PC-9 (cell line): ENCODE results near the gene DYNC2LI1. TPM values are rescaled to one million over a fixed set of nuclear protein-coding genes. Genes with fewer than 3 reads are reported as not detected.

Experiments
- BruUV-seq: library from RNA; stranded (reverse); fragments of 400-500 nt; replicated peaks from 2 replicates; lab custom pipeline; 2021; lab: Mats Ljungman, UMichigan
- CTCF ChIA-PET: fragments of 300-600 bp; sonication (Branson Sonifier 250); formaldehyde crosslinking; loops from one replicate; lab custom pipeline; 2022; ENCODE audit warnings: antibody characterized with exemption; lab: Charles Lee
- POLR2A ChIA-PET: fragments of 300-600 bp; sonication (Branson Sonifier 250); formaldehyde crosslinking; loops from one replicate; lab custom pipeline; 2022; ENCODE audit warnings: antibody characterized with exemption; ENCODE audit not compliant: unreplicated experiment; lab: Charles Lee
- DNase-seq, 2 experiments: peaks; one replicate each; pipeline versions ENCODE4 v3.0.0 to v3.0.0-alpha.2; 2015 to 2022; ENCODE audit warnings: mixed read lengths in 1 of 2
- H2AFZ ChIP-seq: fragments of 200-600 bp; sonication (generic); 2 replicates; pipeline ENCODE4 v1.8.1; 2017; ENCODE audit warnings: antibody characterized with exemption
- H3F3A ChIP-seq: fragments of 200-600 bp; sonication (generic); 2 replicates; pipeline ENCODE4 v1.8.1; 2017; ENCODE audit warnings: antibody characterized with exemption, mild to moderate bottlenecking, low read depth; ENCODE audit not compliant: insufficient read depth
- H3K27ac ChIP-seq: fragments of 200-600 bp; sonication (generic); 2 replicates; pipeline ENCODE4 v1.6.1; 2016; ENCODE audit warnings: mixed run types
- H3K27me3 ChIP-seq: fragments of 200-600 bp; sonication (generic); 2 replicates; pipeline ENCODE4 v1.6.1; 2016; ENCODE audit warnings: low read depth, mixed run types; ENCODE audit not compliant: insufficient read depth
- H3K36me3 ChIP-seq: fragments of 200-600 bp; sonication (generic); 2 replicates; pipeline ENCODE4 v1.6.1; 2016; ENCODE audit warnings: low read depth, mixed run types
- H3K4me1 ChIP-seq: fragments of 200-600 bp; sonication (generic); replicated peaks from 2 replicates; pipeline ENCODE4 v1.6.1; 2016; ENCODE audit warnings: mixed run types; ENCODE audit not compliant: insufficient read depth
- H3K4me2 ChIP-seq: fragments of 200-600 bp; sonication (generic); 2 replicates; pipeline ENCODE4 v1.6.1; 2017; ENCODE audit warnings: mixed run types
- H3K4me3 ChIP-seq: fragments of 200-600 bp; sonication (generic); 2 replicates; pipeline ENCODE4 v1.6.1; 2016; ENCODE audit warnings: mixed run types
- H3K79me2 ChIP-seq: fragments of 200-600 bp; sonication (generic); 2 replicates; pipeline ENCODE4 v1.6.1; 2017; ENCODE audit warnings: low read depth, mixed run types
- H3K9me2 ChIP-seq: fragments of 200-600 bp; sonication (generic); 2 replicates; pipeline ENCODE4 v1.8.1; 2017; ENCODE audit warnings: mild to moderate bottlenecking; ENCODE audit not compliant: insufficient read depth
- H3K9me3 ChIP-seq: fragments of 200-600 bp; sonication (generic); 2 replicates; pipeline ENCODE4 v1.8.1; 2016; ENCODE audit warnings: low read depth; ENCODE audit not compliant: insufficient read depth
- H4K20me1 ChIP-seq: fragments of 200-600 bp; sonication (generic); 2 replicates; pipeline ENCODE4 v1.8.1; 2017; ENCODE audit not compliant: insufficient read depth
- EZH2 ChIP-seq: fragments of 200-600 bp; sonication (generic); IDR thresholded peaks from 2 replicates; pipeline ENCODE4 v1.8.0; 2017; ENCODE audit warnings: antibody characterized with exemption, low read depth
- intact Hi-C: fragments of 100-400 bp; cut with micrococcal nuclease; formaldehyde crosslinking; loops from one replicate; pipeline ENCODE4 v1.10.0; 2022; ENCODE audit not compliant: unreplicated experiment
- total RNA-seq: library from RNA; stranded (reverse); gene quantifications from 2 replicates; pipeline ENCODE4 v1.2.3, GENCODE V29; 2021
- TF ChIP-seq, protein P1 (sequence below): fragments of 200-600 bp; sonication (generic); conservative IDR thresholded peaks from 2 replicates; pipeline ENCODE4 v1.6.1; 2017; ENCODE audit warnings: mixed run types, antibody characterized with exemption, mild to moderate bottlenecking, moderate library complexity

The DYNC2LI1 gene
- total RNA-seq, 1 experiment from 2014 or later = 27.1 TPM

DNA sequence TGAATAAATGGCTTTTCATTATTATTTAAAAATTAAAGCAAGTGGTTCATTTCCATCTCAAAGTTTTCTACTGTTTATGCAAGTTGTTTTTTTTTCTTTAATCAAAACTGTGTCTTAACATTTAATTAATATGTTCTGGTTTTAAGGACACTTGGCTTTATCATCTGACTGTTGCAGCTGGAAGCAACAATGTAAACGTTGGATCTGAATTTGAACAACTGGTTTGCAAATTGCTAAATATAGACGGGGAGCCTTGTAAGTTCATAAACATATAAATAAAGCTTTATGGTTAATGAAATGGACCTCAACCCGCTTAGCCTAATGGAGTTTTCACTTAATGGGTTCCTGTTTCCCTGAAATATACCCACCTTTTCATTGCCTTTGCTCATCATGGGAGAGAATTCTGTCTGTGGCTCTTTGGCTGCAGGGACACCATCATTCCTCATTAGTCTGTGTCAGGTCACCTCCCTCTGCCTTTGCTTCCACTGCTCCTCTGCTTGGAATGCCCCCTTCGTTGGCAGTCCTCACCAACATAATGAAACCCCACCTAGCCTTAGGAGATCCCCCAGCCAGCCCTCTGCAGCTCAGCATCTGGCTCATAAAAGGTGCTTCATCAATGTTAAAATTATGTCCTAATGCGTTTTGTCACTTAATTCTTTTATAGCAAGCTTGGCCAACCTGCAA is 44.2 kb upstream of the DYNC2LI1 start:
- H3K9me3 ChIP-seq = no peaks in the 10 kb centered on the region
- CTCF ChIA-PET = no interaction called here
- no TSS peak for BruUV-seq
- intact Hi-C loops = no loop called here
- POLR2A ChIA-PET = no interaction called here
- no peak overlapping the region for H2AFZ ChIP-seq
- H3K36me3 ChIP-seq = no peaks in the 10 kb centered on the region
- H3K4me1 ChIP-seq = peaks cover 11% of the 10 kb centered on the region; the same call in 1 of the 2 replicates
- H3F3A ChIP-seq = no peaks in the 10 kb centered on the region
- no peak overlapping the region for H3K4me2 ChIP-seq
- no peak overlapping the region for H3K4me3 ChIP-seq
- H3K79me2 ChIP-seq = no peaks in the 10 kb centered on the region
- no peaks in the 10 kb centered on the region for H4K20me1 ChIP-seq
- H3K9me2 ChIP-seq = peaks cover 5% of the 10 kb centered on the region; the same call in 1 of the 2 replicates
- no peak overlapping the region for H3K27ac ChIP-seq
- no peak for TF ChIP-seq EZH2
- TF ChIP-seq, protein P1, sequence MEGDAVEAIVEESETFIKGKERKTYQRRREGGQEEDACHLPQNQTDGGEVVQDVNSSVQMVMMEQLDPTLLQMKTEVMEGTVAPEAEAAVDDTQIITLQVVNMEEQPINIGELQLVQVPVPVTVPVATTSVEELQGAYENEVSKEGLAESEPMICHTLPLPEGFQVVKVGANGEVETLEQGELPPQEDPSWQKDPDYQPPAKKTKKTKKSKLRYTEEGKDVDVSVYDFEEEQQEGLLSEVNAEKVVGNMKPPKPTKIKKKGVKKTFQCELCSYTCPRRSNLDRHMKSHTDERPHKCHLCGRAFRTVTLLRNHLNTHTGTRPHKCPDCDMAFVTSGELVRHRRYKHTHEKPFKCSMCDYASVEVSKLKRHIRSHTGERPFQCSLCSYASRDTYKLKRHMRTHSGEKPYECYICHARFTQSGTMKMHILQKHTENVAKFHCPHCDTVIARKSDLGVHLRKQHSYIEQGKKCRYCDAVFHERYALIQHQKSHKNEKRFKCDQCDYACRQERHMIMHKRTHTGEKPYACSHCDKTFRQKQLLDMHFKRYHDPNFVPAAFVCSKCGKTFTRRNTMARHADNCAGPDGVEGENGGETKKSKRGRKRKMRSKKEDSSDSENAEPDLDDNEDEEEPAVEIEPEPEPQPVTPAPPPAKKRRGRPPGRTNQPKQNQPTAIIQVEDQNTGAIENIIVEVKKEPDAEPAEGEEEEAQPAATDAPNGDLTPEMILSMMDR = no peak
- DNase-seq = no peak
- H3K27me3 ChIP-seq = no peaks in the 10 kb centered on the region

DNA sequence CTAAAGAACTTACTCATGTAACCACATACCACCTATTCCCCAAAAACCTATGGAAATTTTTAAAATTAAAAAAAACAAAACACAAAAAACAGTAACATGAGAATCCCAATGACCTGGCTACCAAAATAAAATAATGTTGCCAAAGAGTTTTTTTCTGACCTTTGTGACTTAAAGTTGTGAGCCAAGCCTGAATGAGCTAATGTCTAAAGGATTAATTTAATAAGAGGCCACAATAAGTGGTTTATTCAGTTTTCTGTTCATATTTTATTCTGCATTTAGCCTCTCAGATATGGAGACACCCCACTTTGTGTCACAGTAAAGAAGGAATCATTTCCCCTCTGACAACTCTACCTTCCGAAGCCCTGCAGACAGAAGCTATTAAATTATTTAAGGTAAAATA is 42.6 kb upstream of the DYNC2LI1 start:
- TF ChIP-seq, protein P1 = no peak
- TF ChIP-seq EZH2 = no peak
- H3K27ac ChIP-seq = no peak overlapping the region
- H3K79me2 ChIP-seq = no peaks in the 10 kb centered on the region
- peaks cover 5% of the 10 kb centered on the region; the same call in 1 of the 2 replicates for H3K9me2 ChIP-seq
- no peak for DNase-seq
- H3K27me3 ChIP-seq = no peaks in the 10 kb centered on the region
- no peaks in the 10 kb centered on the region for H3K9me3 ChIP-seq
- H2AFZ ChIP-seq = no peak overlapping the region
- ChIA-PET CTCF (no interaction called here), POLR2A (interaction anchor here (0.6 to 0.7 kb wide), 3 partner anchors 28 to 85 kb away, joined by 3 to 6 read pairs (median 3); partner anchors contain the start of gene C1GALT1C1L)
- H3K36me3 ChIP-seq = no peaks in the 10 kb centered on the region
- intact Hi-C loops = no loop called here
- H3K4me1 ChIP-seq = peaks cover 11% of the 10 kb centered on the region; the same call in 1 of the 2 replicates
- no peaks in the 10 kb centered on the region for H4K20me1 ChIP-seq
- no peak overlapping the region for H3K4me3 ChIP-seq
- no TSS peak for BruUV-seq
- H3K4me2 ChIP-seq = no peak overlapping the region
- H3F3A ChIP-seq = no peaks in the 10 kb centered on the region

DNA sequence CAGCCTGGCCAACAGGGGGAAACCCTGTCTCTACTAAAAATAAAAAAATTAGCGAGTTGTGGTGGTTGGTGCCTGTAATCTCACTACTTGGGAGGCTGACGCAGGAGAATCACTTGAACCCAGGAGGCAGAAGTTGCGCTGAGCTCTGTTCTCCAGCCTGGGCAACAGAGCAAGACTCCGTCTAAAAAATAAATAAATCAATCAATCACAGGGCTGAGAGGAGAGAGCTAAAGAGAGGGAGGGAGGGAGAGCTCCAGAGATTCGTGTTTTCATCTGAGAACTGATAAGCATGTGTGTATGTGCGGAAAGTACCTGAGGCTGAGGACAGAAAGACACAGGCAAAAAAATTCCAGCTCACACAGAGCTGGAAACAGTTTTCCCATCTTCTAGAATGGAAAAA is 37.2 kb upstream of the DYNC2LI1 start:
- ChIA-PET CTCF (no interaction called here), POLR2A (interaction anchor here (0.6 kb wide), 1 partner anchor 62 kb away, joined by 4 read pairs; no protein-coding TSS in a partner anchor)
- intact Hi-C loops = no loop called here
- DNase-seq = no peak
- no peaks in the 10 kb centered on the region for H3K36me3 ChIP-seq
- H3K27ac ChIP-seq = no peak overlapping the region
- no peak overlapping the region for H3K4me3 ChIP-seq
- no peak overlapping the region for H3K4me2 ChIP-seq
- no peaks in the 10 kb centered on the region for H3F3A ChIP-seq
- H3K9me3 ChIP-seq = no peaks in the 10 kb centered on the region
- H3K79me2 ChIP-seq = no peaks in the 10 kb centered on the region
- TF ChIP-seq, protein P1 = no peak
- TF ChIP-seq EZH2 = no peak
- no TSS peak for BruUV-seq
- H3K27me3 ChIP-seq = no peaks in the 10 kb centered on the region
- H2AFZ ChIP-seq = no peak overlapping the region
- peaks cover 5% of the 10 kb centered on the region; the same call in 1 of the 2 replicates for H3K9me2 ChIP-seq
- H4K20me1 ChIP-seq = no peaks in the 10 kb centered on the region
- no peaks in the 10 kb centered on the region for H3K4me1 ChIP-seq
